GM21825 (cell line): Measurements from ENCODE around the gene FADS3.

ENCODE experiments used
- ATAC-seq: cut with Tn5 transposase; IDR thresholded peaks from one replicate; pipeline ENCODE4 v1.9.1; 2021; ENCODE audit warnings: mild to moderate bottlenecking, moderate library complexity; ENCODE audit not compliant: unreplicated experiment

Gene FADS3

DNA sequence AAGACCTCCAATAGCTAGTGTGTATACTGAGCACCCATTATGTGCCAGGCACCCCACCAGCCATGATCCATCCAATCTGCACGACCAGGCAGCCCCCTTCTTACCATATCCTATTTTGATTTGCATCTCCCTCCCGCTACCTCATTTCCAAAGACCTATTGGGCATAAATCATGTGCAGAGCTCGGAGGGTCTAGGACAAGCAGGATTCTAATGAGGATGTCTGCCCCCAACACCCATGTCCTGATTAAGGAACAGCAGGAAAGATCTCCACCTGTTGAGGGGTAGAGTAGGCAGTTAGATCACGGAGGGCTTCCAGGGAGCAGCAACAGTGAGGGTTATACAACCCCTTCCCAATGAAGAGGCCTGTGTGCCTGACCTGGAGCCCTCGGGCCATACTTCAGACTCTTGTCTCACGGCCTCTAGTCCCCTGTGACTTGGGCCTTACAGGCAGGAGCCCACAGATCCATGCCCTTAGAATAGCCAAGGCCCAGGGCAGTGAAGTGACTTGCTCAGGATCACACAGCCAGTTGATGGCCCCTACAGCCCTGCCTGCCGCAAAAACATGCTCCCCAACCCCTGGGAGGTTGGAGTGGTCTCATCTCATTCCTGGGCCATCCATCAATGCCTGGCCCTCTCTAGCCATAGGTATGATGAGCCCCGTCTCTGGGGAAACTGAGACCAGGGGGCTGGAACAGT, 22.5 kb upstream of the FADS3 start:
- ATAC-seq: no peak

DNA sequence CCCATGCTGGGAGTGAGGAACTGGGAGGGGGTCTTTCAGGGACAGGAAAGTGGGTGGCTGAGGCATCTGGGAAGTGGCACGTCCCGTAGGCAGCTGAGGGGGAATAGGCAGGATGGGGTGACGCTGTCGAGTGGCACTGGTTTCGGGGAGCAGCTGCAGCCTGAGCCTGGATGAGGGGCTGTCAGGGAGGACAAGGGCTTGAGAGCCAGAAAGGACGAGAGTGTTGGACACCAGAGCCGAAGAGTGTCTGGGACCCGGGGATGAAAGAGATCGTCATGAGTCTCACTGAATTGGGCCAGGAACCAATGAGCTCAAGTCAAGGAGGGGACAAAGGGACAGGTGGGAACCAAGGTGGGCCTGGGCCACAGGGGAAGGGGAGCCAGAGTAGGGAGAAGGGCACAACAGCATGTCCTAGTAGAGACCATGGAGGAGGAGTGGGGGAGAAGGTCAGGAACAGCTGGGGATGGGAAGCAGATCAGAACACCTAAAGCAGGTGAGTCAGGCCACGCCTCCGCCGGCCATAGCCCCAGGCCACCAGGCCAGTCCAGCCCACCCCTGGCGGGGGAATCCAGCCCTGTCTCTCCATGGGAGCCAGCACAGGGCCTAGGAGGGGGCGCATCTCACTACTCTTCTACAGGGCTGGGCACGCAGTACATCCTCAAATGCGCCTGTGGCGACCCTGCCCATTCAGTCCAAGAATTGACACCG, 21.8 kb upstream of the FADS3 start:
- no peak for ATAC-seq

DNA sequence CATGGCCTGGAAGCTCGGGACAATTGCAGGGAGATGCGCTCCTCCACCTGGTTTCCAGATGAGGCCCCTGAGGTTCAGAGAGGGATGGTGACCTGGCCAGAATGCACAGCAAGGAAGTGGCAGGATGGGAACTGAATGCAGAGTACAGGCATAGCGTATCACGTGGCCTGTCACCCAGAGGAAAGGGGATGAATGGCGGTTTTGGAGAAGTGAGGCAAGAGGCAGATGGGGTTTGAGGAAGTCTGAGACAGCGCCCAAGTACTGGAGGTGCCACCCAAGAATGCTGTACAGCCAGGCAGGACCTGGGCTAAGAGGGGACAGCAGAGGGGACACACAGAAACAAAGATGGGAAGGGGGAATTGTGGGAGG, 21.2 kb upstream of the FADS3 start:
- ATAC-seq: no peak

DNA sequence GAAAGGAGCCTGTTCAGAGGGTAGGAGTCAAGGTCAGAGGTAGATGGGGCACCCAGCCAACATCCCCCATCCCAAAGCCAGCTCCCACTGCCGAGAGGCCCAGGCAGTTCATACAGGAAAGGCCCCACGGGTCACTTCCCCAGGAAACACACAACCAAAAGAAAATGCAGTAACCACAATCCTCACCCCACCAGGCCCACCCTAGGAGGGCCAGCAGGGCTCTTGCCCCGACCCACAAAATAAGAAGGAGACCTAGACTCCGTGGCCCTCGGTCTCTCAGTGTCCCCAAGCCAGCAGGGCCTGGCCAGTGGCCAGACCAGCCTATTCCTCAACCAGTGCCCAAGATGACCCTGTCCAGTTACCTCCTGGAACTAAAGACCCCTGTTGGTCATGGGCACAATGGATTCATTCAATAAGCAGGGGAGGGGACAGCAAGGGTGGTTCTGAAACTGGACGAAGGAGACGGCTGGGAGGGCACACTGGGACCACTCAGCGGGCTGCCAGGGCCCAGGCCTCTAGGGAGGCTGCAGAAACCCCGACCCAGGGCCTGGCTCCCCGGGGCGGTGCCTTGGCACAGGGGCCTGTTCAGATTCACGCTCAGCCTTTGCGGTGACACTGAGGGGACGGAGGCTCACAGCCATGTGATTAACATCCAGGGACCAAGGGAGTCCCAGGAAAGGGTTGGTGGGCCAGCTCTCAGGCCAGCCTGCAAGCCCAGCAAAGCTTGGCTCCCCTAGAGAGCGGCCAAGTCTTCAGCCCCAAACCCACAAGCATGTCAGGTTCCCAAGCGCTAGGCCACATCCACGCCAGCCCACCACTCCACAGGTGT, 20.6 kb upstream of the FADS3 start:
- ATAC-seq: no peak

DNA sequence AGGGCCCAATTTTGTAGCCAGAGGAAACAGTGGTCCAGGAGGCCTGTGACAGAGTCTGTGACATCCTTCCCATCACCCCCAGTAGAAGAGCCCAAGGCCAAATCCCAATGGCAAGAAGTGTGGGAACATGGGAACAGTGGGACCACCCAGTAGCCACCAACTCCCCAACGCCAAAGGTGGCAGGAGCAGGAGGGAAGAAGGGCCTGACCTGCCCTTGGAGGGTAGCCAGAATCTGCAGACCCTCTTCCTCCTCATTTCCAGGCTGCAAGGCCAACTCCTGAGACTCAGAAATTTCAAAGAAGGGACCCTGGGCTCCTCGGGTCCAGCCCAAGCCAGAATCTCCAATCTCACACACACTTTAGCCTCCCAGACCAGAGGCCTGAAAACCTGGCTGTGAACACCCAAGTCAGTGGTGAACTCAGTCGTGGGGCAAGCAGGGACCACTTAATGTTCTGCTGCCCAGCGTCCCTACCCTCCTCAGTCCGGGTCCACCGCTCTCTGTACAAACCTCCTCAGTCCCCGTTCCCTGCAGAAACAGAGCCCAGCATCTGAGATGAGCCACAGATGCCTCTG, 19.9 kb upstream of the FADS3 start:
- no peak for ATAC-seq

DNA sequence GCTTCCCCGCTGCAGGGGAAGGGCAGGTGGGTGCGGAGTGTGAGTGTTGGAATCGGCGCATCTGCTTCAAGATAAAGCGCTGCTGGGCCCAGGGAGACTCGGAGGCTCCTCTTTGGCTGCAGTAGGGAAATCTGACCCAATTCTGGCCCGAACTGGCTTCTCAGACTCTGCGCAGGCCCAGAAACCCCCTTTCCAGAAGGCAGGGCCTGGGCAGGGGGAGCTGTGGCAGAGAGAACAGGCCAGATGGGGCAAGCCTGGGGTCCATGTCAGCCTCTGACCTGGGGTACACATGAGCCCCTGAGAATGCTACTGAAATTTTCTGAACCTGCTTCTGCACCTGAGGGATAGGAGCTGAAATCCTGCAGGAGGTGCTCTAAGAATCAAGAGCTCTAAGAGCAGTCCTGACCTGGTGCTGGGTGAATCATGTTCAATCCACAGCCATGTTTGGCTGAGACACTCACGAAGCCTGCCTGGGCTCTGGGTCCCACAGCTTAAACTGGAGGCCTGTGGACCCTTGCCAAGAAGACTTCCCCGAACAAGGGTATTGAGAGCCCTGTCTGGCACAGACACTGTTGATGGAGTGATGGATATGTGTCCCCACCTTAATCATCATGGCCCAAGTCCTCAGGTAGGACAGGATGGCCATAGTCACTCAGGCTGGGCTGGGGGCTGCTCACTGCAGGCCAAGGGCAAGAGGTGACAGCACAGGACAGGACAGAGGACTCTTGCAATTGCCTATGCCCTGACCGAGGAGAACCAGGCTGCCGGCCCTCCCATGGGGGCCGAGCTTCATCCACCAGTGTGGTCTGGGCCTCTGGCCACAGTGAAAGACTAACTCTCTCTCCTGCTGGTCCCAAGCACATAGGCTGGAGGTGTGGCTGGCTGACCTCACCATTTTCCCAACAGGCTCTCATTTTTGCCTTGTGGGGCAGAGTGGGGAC, 19.1 kb upstream of the FADS3 start:
- ATAC-seq: no peak

DNA sequence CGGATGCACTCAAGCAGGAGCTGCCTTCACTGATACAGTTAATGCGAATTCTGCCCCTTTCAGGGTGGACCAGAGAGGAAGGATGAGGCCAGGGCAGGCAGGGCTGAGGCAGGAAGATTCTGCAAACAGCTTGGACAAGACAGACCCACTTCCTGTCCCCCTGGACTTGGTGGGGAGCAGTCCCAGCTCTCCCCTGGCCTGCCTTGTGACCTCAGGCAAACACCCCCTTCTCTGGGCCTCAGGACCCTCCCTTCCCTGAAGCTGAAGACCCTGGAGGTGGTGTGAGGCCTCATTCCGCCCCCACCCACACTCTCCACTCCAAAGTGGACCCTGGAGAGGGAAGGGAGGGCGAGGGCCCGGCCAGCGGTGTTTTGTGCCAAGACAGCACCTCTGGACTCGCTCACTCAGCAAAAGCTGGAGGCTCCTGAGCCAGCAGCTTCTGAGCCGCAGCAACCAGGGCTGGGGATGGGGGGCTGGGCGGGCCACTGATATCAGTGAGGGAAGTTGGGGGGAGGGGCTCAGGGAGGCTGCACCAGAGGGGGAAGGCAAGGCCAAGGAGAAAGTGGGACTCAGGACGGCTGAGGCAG, 17.5 kb upstream of the FADS3 start:
- no peak for ATAC-seq

DNA sequence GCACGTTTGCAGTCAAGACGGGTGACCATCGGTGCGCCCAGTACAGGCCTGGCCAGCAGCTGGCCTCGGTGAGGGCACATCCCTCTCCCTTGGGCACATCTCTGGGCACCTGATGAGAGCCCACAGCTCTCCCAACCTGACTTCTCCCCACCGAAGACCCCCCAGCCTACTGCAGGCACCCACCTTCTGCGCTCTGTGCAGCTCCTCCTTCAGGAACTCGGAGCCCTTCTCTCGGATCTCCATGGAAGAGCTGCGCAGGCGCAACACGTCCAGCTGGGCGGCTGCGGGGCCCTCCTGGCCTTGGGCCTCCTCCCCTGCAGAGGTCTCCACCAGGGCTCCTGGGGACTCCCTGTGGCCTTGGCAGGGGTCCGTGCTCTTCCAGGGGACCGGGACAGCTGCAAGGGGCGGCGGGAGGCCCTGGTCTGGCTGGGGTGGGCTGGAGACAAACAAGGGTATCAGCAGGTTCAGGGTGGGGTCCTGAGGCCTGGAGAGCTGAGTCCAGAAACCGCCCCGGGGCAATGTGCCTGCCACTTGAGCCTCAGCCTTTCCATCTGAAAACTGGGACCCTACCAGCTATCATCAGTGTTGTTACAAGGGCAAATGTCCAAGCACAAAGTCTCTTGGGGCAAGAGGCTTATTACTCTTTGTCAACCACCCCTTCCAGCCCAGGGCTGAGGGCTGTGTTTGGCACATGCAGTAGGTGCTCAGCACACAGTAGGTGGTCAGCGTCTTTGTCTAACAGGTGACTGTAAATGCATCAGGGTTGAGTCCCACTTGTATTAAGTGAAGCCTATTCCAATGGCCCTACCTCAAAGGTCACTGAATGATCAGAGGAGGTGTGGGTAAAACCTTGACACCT, 16.8 kb upstream of the FADS3 start:
- no peak for ATAC-seq

DNA sequence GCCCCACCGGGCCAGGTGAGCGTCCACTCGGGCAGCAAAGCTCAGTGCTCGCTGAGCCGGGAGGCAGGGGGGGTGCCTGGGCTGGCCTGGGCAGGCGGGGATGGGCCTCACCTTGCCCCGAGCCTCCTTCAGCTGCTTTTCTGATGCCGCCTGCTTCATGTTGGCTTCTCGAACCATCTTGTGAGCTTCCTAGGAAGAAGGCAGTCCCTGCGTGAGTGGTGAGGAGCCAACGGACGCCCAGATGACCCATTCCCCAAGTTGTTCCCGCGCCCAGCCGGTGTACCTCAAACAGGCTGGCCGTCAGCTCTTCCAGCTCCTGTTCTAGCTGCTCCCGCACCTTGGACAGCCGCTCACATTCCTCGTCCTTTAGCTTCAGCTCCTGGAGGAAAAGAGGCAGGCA, 15.9 kb upstream of the FADS3 start:
- ATAC-seq: no peak

DNA sequence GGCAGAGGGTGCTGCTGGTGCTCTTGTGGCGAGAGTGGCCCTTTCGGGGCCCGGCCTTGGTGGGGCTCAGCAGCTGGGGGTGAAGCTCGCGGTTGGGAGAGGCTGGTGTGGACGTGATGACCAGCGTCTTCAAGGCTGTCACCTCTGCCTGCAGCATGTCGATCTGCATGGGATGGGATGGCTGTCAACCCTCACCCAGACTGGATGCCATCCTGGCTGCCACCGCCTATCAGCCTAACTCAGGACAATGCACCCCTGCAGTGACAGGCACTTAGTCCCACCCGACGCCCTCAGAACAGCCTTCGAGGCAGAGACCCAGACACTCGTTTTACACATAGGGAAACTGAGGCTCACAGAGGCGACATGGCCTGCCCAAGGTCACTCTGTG, 15.2 kb upstream of the FADS3 start:
- no peak for ATAC-seq

DNA sequence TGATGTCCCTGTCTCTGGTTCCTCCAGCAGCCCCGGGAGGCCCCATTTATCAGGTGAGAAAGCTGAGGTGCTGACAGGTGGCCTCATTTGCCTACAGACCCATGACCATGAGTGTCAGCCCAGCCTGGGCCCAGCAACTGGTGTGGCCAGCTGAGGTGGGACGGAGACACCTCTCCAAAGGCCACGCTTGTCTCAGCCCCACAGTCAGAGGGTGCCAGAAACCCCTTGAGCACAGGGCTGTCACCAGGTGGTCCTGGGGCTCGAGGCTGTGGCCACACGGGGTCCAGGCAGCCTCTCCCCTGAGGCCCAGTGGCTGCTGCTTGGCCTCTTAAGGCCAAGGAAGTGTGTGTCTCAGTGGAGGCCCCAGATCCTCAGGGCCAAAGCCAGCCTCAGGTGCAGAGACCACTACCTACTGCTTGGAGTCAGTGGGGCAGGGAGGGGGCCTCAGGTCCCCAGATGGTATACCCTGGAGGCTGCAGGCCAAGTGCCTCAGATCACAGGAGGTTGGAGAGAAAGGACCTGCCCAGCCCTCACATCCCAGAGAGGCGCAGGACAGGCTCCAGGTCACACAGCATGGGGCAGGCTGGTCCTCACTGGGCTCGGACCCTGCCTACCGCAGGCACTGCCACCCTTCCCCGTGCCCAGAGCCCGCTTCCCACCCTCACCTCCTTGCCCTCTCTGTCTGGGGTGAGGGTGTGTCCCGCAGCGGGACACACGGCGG, 14.6 kb upstream of the FADS3 start:
- no peak for ATAC-seq

DNA sequence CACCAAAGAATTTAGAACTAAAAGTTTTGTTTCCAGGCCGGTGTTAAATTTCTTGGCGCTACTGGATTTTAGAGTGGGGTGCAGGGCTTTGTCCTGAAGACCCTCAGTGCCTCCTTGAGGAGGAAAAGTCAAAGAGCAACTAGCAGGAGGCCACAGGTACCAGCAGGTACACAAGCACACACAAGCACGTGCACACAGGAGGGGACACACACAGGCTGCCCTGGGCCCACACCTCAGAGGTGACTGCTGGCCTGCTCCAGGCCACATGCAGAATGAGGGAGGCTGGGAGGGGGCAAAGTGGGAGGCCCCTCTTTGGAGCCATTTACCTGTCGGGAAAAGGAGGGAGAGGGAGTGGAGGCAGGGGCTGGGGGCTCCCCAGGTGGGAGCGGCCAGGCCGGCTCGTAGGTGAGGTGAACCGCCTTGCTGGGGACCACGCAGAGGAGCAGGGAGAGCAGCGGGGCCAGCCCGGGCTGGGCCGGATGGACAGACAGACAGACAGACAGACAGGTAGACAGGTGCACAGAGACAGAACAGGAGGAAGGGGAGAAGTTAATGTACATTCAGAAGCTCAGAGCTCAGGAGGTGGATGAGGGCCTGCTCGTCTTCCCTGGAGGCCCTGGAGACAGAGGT, 13.8 kb upstream of the FADS3 start:
- ATAC-seq: no peak

DNA sequence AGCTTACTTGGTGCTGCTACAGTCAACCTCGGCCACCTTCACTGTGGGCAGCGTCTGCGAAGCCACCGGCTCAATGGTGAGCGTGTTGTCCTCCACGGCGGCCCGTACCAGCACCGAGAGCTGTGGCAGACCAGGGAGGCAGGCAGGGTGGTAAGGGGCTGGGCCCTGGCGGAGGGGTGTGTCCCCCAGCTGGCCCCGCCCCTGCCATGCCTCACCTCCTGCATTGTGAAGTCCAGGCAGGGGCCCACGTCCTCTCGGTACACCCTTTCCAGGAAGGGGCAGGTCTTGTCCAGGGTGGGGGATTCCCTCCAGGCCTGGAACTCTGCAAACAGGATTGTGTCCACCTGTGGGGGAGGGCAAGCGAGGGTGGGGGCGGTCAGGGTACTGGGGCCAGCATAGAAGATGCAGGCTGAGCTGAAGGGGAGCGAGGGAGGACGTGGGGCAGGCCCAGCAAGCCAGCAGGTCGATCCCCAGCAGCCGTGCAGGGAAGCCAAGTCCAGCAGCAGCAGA, 13.2 kb upstream of the FADS3 start:
- no peak for ATAC-seq

DNA sequence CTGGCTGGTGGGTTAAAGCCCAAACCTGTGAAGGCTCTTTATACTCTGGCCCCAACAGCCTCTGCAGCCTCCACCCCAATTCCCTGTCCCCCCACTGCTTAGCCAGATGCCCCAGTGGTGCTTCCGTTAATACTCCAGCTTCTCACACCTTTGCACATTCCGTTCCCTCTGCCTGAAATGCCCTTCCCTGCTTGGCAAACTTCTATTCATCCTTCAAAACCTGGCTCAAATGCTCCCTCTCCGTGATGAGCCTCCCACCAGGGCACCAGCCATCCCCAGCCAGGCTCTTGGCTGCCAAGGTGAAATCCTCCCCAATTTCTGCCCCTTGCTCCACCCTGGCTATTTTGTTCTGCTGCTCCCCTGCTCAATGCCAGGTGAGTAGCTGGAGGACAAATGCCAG, 12.5 kb upstream of the FADS3 start:
- no peak for ATAC-seq

DNA sequence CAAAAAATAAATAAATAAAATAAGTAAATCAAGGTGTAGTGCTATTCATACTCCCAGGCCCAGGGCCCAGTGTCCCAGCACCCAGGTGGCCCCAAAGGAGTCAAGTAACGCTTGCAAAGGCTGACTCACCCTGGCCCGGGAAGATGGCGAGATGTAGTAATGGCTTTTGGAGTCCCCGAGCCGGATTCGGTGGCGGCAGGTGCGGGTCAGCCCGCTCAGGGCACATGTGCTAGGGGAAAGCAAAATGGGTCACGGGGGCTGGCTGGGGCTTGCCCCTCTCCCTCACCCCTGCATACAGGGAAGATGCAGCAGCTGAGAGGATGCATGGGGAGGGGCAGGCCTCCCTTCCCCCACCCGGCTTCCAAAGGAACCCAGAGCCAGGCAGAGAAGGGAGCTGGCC, 11.0 kb upstream of the FADS3 start:
- ATAC-seq: no peak

DNA sequence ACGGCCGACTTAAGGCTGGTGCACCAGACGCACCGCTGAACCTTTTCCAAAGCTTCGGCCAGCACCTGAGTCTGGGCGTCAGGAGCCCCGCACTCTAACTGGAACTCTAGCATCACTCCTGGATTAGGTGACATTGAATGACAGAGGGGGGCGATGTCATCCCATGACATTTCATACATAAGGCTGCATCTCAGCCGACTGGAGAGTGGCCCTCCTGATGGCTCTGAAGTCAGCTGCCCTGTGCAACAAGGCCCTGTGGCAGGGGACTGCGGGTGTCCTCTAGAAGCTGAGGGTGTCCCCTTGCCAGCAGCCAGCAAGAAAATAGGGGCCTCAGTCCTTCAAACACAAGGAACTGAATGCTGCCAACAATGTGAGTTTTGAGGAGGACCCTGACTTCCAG, 10.1 kb upstream of the FADS3 start:
- ATAC-seq: no peak

DNA sequence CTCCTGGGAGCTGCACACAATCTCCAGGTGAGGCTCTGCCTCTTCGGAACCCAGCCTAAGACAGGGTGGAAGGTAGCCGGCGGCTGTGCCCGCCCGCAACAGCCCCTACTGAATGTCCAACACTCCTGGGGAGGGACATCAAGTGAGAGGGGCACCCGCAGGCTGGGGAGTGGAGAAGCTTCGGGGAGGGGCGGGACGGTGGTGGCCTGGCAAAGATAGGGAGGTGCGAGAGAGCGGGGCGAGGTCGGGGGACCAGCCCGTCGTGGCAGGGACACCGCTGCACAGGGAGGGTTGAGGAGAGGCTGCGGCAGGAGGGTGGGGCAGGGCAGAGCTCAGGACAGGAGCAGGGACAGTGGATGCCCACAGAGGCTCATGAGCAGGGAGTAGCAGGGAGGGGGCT, 8.9 kb upstream of the FADS3 start:
- ATAC-seq: no peak
